Thoracic aorta (tissue), 2 donors: ENCODE results near the gene TMEM63B. TPM values are rescaled to one million over a fixed set of nuclear protein-coding genes. Genes with fewer than 3 reads are reported as not detected.

Experiments
- ATAC-seq: fragments of 150-250 bp; one replicate; pipeline ENCODE4 v1.8.0; 2017; ENCODE audit warnings: low read depth; ENCODE audit not compliant: insufficient number of reproducible peaks, low FRiP score
- DNase-seq: peaks from one replicate; pipeline ENCODE4 v3.0.0-alpha.2; 2020; ENCODE audit warnings: low spot score
- H3K27ac ChIP-seq, 2 donors: fragments of 200-600 bp; sonication (generic); 1 replicate in 1 of 2; 2 replicates in 1 of 2; pipeline ENCODE4 v1.5.1; 2016; ENCODE audit warnings: mild to moderate bottlenecking in 2 of 2, moderate library complexity in 2 of 2
- H3K27me3 ChIP-seq: fragments of 200-600 bp; sonication (generic); replicated peaks from 2 replicates; pipeline ENCODE4 v1.6.0; 2016; ENCODE audit warnings: mild to moderate bottlenecking; ENCODE audit not compliant: insufficient read depth
- H3K36me3 ChIP-seq: fragments of 200-600 bp; sonication (generic); one replicate; pipeline ENCODE4 v1.5.1; 2016
- H3K4me1 ChIP-seq, 2 donors: fragments of 200-600 bp; sonication (generic); 1 replicate in 1 of 2; 2 replicates in 1 of 2; pipeline versions ENCODE4 v1.5.1 to v1.6.0; 2016; ENCODE audit warnings: low read depth in 2 of 2, mild to moderate bottlenecking in 1 of 2; ENCODE audit not compliant: control insufficient read depth in 1 of 2
- H3K4me3 ChIP-seq: fragments of 200-600 bp; sonication (generic); 2 replicates; pipeline ENCODE4 v1.5.1; 2016; ENCODE audit warnings: mild to moderate bottlenecking
- H3K9me3 ChIP-seq: fragments of 200-600 bp; sonication (generic); 2 replicates; pipeline ENCODE4 v1.5.1; 2016
- CTCF ChIP-seq: fragments of 200-600 bp; sonication (generic); IDR thresholded peaks from one replicate; pipeline ENCODE4 v1.5.1; 2019; ENCODE audit warnings: antibody characterized with exemption
- total RNA-seq, 2 donors: library from RNA; depleted of rRNA; stranded (reverse); fragments of >200 nt; gene quantifications; one replicate each; pipeline versions ENCODE4 v1.1.0 to v1.2.3, GENCODE V29; 2016

Gene TMEM63B
- total RNA-seq, 2 donors from 2014 or later = 21.9 to 43.4 TPM

- no peaks in the 10 kb centered on the region for H3K27me3 ChIP-seq
- H3K4me3 ChIP-seq = no peak overlapping the region
- no peaks in the 10 kb centered on the region for H3K9me3 ChIP-seq
- DNase-seq (no peak), ATAC-seq (no peak)
- peaks cover 0 to 6% of the 10 kb centered on the region in 2 donors for H3K4me1 ChIP-seq
- H3K36me3 ChIP-seq = peaks cover 9% of the 10 kb centered on the region
- no peak overlapping the region for H3K27ac ChIP-seq
- no peak for TF ChIP-seq CTCF
Measured at GRCh38 chr6:44102527-44102926, 24.8 kb upstream of the TMEM63B start.

- H3K9me3 ChIP-seq = no peaks in the 10 kb centered on the region
- H3K4me1 ChIP-seq = peaks cover 0 to 6% of the 10 kb centered on the region in 2 donors
- DNase-seq = no peak
- H3K27me3 ChIP-seq = no peaks in the 10 kb centered on the region
- H3K4me3 ChIP-seq = no peak overlapping the region
- no peak for ATAC-seq
- H3K27ac ChIP-seq = no peak overlapping the region
- no peak for TF ChIP-seq CTCF
- peaks cover 9% of the 10 kb centered on the region for H3K36me3 ChIP-seq
Measured at GRCh38 chr6:44104481-44105021, 22.8 kb upstream of the TMEM63B start.

GRCh38 chr6:44105146-44105545, 22.2 kb upstream of the TMEM63B start:
- Histone ChIP-seq H3K36me3 (peaks cover 9% of the 10 kb centered on the region), H3K9me3 (no peaks in the 10 kb centered on the region), H3K27me3 (no peaks in the 10 kb centered on the region), H3K4me3 (no peak overlapping the region), H3K27ac (no peak overlapping the region), H3K4me1 (peaks cover 0 to 6% of the 10 kb centered on the region in 2 donors)
- no peak for TF ChIP-seq CTCF
- DNase-seq = no peak
- no peak for ATAC-seq

GRCh38 chr6:44105993-44106740, 21.2 kb upstream of the TMEM63B start:
- H3K36me3 ChIP-seq = peaks cover 19% of the 10 kb centered on the region

More at GRCh38 chr6:44105993-44106740, 21.2 kb upstream of the TMEM63B start:
- Histone ChIP-seq H3K4me3 (no peak overlapping the region), H3K4me1 (peaks cover 0 to 6% of the 10 kb centered on the region in 2 donors), H3K9me3 (no peaks in the 10 kb centered on the region), H3K27ac (no peak overlapping the region), H3K27me3 (no peaks in the 10 kb centered on the region)
- ATAC-seq (no peak), DNase-seq (no peak)
- no peak for TF ChIP-seq CTCF
